ENCODE data around the gene RUVBL1.

DNA sequence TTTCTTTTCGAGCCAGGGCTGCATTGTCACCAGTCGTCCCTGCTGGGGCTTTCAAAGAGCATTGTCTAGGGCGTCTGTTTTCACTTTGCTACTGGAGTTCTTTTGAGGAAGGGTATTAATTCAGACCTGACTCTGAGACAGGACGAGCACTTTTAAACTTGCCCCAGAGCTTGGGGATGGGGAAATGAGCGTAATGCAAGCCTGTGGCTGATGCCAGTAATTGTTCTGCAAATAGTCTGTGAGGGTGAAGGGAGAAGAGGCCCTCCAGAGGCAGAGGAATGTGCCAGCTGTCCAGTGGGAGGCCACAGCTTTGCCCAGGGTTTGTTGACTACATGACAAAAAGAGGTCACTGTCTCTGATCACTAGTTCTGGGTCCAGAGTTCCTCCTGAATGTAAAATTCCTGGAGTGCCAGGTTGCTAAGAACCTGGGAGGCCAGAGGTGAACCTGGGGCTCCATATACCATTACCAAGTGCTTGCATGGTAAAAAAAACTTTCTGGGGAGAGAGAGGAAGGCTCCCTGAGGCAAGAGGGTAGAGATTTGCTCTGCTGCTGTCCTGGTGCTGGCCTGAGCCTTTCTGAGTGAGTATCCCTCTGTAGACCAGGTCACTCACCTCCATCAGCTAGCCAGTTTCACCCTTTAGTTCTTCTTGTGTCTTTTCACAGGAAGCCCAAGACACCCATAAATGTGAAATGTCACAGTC lies 44.5 kb upstream of the RUVBL1 start:
- no peak for TF ChIP-seq TAF1 (IDR thresholded peaks at IDR 0.05; ENCODE audit: borderline replicate concordance, low read depth, low read length)
- TF ChIP-seq POLR2A (IDR thresholded peaks at IDR 0.05; ENCODE audit: low read depth, low read length): no peak
- TF ChIP-seq POLR2AphosphoS5 (IDR thresholded peaks at IDR 0.05; ENCODE audit: low read depth, low read length): no peak

All from GM12892 (cell line).